ENCODE data around the gene DNAJC1. TPM values are rescaled to one million over a fixed set of nuclear protein-coding genes. Genes with fewer than 3 reads are reported as not detected.

The DNAJC1 gene
- polyA plus RNA-seq, 1 experiment = 33.2 TPM

- Histone ChIP-seq H3K36me3 (ENCODE audit: control insufficient read depth, insufficient read depth, low read length) (no peaks in the 10 kb centered on the region; the same call in 1 of the 2 replicates), H3K4me3 (ENCODE audit: low read depth, low read length) (no peak overlapping the region), H3K27me3 (ENCODE audit: control insufficient read depth, insufficient read depth, low read length) (no peaks in the 10 kb centered on the region)
- ChIA-PET POLR2A (no interaction called here), CTCF (no interaction called here)
- no peak for DNase-seq (ENCODE audit: low read depth)
- TF ChIP-seq CTCF (IDR thresholded peaks at IDR 0.05; ENCODE audit: insufficient read depth, low read depth, low read length) = no peak
These were observed 108.7 kb downstream of the DNAJC1 start for GRCh38 chr10:21894648-21895342.

GRCh38 chr10:21891439-21891838 lies 112.1 kb downstream of the DNAJC1 start:
- no peak for TF ChIP-seq CTCF (IDR thresholded peaks at IDR 0.05; ENCODE audit: insufficient read depth, low read depth, low read length)
- POLR2A ChIA-PET = no interaction called here
- Histone ChIP-seq H3K4me3 (ENCODE audit: low read depth, low read length) (no peak overlapping the region), H3K27me3 (ENCODE audit: control insufficient read depth, insufficient read depth, low read length) (no peaks in the 10 kb centered on the region), H3K36me3 (ENCODE audit: control insufficient read depth, insufficient read depth, low read length) (no peaks in the 10 kb centered on the region; the same call in 1 of the 2 replicates)
- no peak for DNase-seq (ENCODE audit: low read depth)
- CTCF ChIA-PET = no interaction called here

GRCh38 chr10:21889477-21890275 lies 113.9 kb downstream of the DNAJC1 start:
- H3K36me3 ChIP-seq (ENCODE audit: control insufficient read depth, insufficient read depth, low read length) = no peaks in the 10 kb centered on the region; the same call in 1 of the 2 replicates
- no peak for DNase-seq (ENCODE audit: low read depth)
- CTCF ChIA-PET = no interaction called here
- POLR2A ChIA-PET = no interaction called here
- TF ChIP-seq CTCF (IDR thresholded peaks at IDR 0.05; ENCODE audit: insufficient read depth, low read depth, low read length) = no peak
- H3K27me3 ChIP-seq (ENCODE audit: control insufficient read depth, insufficient read depth, low read length) = no peaks in the 10 kb centered on the region
- no peak overlapping the region for H3K4me3 ChIP-seq (ENCODE audit: low read depth, low read length)

GRCh38 chr10:21888959-21889358 lies 114.6 kb downstream of the DNAJC1 start:
- TF ChIP-seq CTCF (IDR thresholded peaks at IDR 0.05; ENCODE audit: insufficient read depth, low read depth, low read length) = no peak
- ChIA-PET CTCF (no interaction called here), POLR2A (no interaction called here)
- Histone ChIP-seq H3K36me3 (ENCODE audit: control insufficient read depth, insufficient read depth, low read length) (no peaks in the 10 kb centered on the region), H3K27me3 (ENCODE audit: control insufficient read depth, insufficient read depth, low read length) (no peaks in the 10 kb centered on the region), H3K4me3 (ENCODE audit: low read depth, low read length) (no peak overlapping the region)
- DNase-seq (ENCODE audit: low read depth) = no peak

GRCh38 chr10:21885940-21886339 lies 117.6 kb downstream of the DNAJC1 start:
- TF ChIP-seq CTCF (IDR thresholded peaks at IDR 0.05; ENCODE audit: insufficient read depth, low read depth, low read length) = no peak
- Histone ChIP-seq H3K27me3 (ENCODE audit: control insufficient read depth, insufficient read depth, low read length) (no peaks in the 10 kb centered on the region), H3K36me3 (ENCODE audit: control insufficient read depth, insufficient read depth, low read length) (0 out of 2 replicates have a peak, but pooled peaks cover 2% of the 10 kb centered on the region), H3K4me3 (ENCODE audit: low read depth, low read length) (no peak overlapping the region)
- CTCF ChIA-PET = interaction anchor here (0.6 kb wide), 1 partner anchor 713 kb away, joined by 3 read pairs; no protein-coding TSS in a partner anchor
- POLR2A ChIA-PET = no interaction called here
- no peak for DNase-seq (ENCODE audit: low read depth)

Measured in BJ (cell line).